HL-60 (cell line): ENCODE measurements around the gene CYP4V2.
A peak's percentile ranks its signal among the peaks of the same experiment; 100 is the strongest.

ENCODE experiments used
- DNase-seq, 2 experiments: peaks; one replicate each; pipeline ENCODE4 v3.0.0-alpha.2; 2010 to 2020; ENCODE audit warnings: low read depth in 1 of 2, low spot score in 1 of 2
- H3K27ac ChIP-seq: fragments of 250-450 bp; sonication (Bioruptor Pico); replicated peaks from 2 replicates; pipeline ENCODE4 v1.5.1; 2020; ENCODE audit warnings: mild to moderate bottlenecking, moderate library complexity
- H3K27me3 ChIP-seq: fragments of 250-450 bp; sonication (Bioruptor Pico); 2 replicates; pipeline ENCODE4 v1.5.1; 2021; ENCODE audit warnings: mild to moderate bottlenecking, moderate library complexity; ENCODE audit not compliant: insufficient read depth, poor library complexity, severe bottlenecking
- H3K4me3 ChIP-seq: replicated peaks from 2 replicates; pipeline ENCODE4 v1.5.1; 2011; ENCODE audit warnings: mild to moderate bottlenecking, control low read depth, low read length; ENCODE audit not compliant: insufficient read depth
- GABPA ChIP-seq: IDR thresholded peaks from 2 replicates; pipeline ENCODE4 v1.6.1; 2012; ENCODE audit warnings: low read depth
- POLR2AphosphoS5 ChIP-seq: IDR thresholded peaks from 2 replicates; pipeline ENCODE4 v1.6.1; 2012; ENCODE audit warnings: low read depth
- SPI1 ChIP-seq: IDR thresholded peaks from 2 replicates; pipeline ENCODE4 v1.6.1; 2012; ENCODE audit warnings: low read depth, mild to moderate bottlenecking, borderline replicate concordance
- TF ChIP-seq, protein P1 (sequence below): IDR thresholded peaks from 2 replicates; pipeline ENCODE4 v1.6.1; 2012; ENCODE audit warnings: low read depth; ENCODE audit not compliant: insufficient replicate concordance
- TF ChIP-seq, protein P2 (sequence below): IDR thresholded peaks from one replicate; pipeline ENCODE4 v1.5.1; 2011; ENCODE audit warnings: low read length, control low read depth, inconsistent platforms; ENCODE audit not compliant: insufficient read depth

CYP4V2 gene

DNA sequence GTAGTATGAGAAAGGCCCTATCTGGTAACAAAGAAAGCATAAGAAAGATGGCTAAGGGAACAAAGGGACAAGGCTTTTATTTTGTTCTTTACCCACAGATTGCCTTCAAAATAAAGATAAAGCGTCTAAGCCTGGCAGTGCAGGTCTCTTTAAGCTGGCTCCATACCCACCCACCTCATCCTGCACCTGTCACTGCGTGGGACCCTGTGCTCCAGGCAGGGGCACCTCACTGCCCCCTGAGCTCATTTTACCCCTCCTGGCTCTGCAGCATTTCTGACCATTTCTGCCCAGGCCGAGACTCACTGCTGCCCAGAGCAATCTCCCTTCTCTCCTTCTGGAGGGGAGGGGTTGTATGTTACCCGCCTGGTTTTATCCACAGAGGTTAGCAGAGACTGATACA is 1.7 kb upstream of the CYP4V2 start:
- H3K27ac ChIP-seq: no peak overlapping the region
- TF ChIP-seq, protein P1, sequence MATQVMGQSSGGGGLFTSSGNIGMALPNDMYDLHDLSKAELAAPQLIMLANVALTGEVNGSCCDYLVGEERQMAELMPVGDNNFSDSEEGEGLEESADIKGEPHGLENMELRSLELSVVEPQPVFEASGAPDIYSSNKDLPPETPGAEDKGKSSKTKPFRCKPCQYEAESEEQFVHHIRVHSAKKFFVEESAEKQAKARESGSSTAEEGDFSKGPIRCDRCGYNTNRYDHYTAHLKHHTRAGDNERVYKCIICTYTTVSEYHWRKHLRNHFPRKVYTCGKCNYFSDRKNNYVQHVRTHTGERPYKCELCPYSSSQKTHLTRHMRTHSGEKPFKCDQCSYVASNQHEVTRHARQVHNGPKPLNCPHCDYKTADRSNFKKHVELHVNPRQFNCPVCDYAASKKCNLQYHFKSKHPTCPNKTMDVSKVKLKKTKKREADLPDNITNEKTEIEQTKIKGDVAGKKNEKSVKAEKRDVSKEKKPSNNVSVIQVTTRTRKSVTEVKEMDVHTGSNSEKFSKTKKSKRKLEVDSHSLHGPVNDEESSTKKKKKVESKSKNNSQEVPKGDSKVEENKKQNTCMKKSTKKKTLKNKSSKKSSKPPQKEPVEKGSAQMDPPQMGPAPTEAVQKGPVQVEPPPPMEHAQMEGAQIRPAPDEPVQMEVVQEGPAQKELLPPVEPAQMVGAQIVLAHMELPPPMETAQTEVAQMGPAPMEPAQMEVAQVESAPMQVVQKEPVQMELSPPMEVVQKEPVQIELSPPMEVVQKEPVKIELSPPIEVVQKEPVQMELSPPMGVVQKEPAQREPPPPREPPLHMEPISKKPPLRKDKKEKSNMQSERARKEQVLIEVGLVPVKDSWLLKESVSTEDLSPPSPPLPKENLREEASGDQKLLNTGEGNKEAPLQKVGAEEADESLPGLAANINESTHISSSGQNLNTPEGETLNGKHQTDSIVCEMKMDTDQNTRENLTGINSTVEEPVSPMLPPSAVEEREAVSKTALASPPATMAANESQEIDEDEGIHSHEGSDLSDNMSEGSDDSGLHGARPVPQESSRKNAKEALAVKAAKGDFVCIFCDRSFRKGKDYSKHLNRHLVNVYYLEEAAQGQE: no peak
- no peak for TF ChIP-seq POLR2AphosphoS5
- no peak for TF ChIP-seq SPI1
- TF ChIP-seq, protein P2, sequence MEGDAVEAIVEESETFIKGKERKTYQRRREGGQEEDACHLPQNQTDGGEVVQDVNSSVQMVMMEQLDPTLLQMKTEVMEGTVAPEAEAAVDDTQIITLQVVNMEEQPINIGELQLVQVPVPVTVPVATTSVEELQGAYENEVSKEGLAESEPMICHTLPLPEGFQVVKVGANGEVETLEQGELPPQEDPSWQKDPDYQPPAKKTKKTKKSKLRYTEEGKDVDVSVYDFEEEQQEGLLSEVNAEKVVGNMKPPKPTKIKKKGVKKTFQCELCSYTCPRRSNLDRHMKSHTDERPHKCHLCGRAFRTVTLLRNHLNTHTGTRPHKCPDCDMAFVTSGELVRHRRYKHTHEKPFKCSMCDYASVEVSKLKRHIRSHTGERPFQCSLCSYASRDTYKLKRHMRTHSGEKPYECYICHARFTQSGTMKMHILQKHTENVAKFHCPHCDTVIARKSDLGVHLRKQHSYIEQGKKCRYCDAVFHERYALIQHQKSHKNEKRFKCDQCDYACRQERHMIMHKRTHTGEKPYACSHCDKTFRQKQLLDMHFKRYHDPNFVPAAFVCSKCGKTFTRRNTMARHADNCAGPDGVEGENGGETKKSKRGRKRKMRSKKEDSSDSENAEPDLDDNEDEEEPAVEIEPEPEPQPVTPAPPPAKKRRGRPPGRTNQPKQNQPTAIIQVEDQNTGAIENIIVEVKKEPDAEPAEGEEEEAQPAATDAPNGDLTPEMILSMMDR: no peak
- TF ChIP-seq GABPA: no peak
- no peak overlapping the region for H3K4me3 ChIP-seq
- H3K27me3 ChIP-seq: peaks cover 3% of the 10 kb centered on the region
- no peak for DNase-seq

DNA sequence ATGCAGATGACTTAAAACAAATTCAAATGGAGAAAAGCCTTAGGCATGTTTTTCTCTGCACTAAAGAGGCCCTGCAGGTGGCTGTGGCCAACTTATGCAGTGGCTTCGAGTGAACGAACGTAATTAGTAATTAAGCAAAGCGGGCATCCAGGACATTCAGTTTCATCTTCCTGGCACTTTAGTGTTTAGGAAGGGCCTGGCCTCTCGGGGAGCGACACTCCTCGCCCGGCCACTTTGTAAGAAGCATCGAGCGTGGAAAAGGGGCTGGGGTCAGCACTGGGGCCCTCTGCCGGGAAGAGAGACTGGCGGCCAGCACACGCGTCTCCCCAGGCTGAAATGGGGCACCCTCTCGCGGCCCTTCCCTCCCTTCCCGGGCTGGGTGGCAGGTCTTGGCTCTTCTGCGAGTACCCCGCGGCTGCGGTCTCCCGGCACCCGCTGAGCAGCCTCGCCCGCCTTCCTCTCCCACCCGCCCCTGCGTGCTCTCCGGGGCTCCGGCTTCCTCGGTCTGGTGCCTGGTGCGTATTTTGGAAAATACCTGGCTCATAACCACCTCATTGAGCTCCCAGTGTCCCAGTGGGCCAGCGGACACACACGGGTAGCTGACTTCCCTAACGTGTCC is 677 bp upstream of the CYP4V2 start:
- peak in 1 of 2 experiments; percentile 42 for DNase-seq
- H3K27ac ChIP-seq: peak overlapping the region; percentile 94
- H3K4me3 ChIP-seq: peak overlapping the region; percentile 89
- peaks cover 3% of the 10 kb centered on the region for H3K27me3 ChIP-seq
- no peak for TF ChIP-seq GABPA
- no peak for TF ChIP-seq POLR2AphosphoS5
- TF ChIP-seq SPI1: no peak
- TF ChIP-seq, protein P1: no peak
- TF ChIP-seq, protein P2: no peak

DNA sequence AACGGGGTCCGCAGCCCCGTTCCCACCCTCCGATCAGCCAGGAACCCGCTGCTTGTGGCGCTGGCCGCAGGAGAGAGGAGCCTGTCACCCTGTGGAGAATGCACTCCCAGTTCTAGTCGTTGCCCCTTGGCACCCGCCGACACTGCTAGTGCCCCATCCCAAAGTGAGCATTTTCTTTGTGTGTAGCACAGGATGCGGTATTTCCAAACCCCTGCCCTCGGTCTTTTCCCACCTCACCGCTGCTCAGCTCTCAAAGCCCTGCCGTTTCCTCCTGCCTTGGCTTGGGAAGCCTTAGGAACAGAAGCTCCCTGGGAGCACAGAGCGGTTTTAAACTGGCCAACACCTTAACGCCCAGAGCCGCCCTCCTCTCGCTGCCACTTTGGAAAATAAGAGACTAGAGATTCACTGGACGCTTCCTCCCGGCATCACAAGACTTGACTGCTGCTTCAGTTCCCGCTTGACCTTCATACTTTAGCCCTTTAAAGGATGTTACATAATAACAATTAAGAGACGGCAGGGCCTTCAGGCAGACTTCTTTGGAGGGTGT is 772 bp downstream of the CYP4V2 start:
- peak overlapping the region; percentile 94 for H3K27ac ChIP-seq
- DNase-seq: peak in 1 of 2 experiments; percentile 29

More for the DNA sequence above, 772 bp downstream of the CYP4V2 start:
- peak overlapping the region; percentile 89 for H3K4me3 ChIP-seq
- TF ChIP-seq, protein P2: no peak
- H3K27me3 ChIP-seq: peaks cover 3% of the 10 kb centered on the region
